ENCODE results near the gene RASL10A. TPM values are rescaled to one million over a fixed set of nuclear protein-coding genes. Genes with fewer than 3 reads are reported as not detected.

Gene RASL10A
- total and polyA plus RNA-seq, 2 experiments from 2014 or later, result 0.20 TPM; not detected in 1

GRCh38 chr22:29325785-29326315 is 10.4 kb upstream of the RASL10A start:
- DNase-seq, result no peak
- Histone ChIP-seq H3F3A (ENCODE audit: insufficient read depth) (no peaks in the 10 kb centered on the region), H3K4me1 (ENCODE audit: insufficient read depth) (no peaks in the 10 kb centered on the region), H3K9me2 (ENCODE audit: insufficient read depth) (no peaks in the 10 kb centered on the region), H3K4me3 (no peak overlapping the region), H3K4me2 (ENCODE audit: unreplicated experiment) (no peak overlapping the region), H4K20me1 (ENCODE audit: insufficient read depth) (no peaks in the 10 kb centered on the region), H3K79me2 (ENCODE audit: insufficient read depth) (no peaks in the 10 kb centered on the region), H2AFZ (no peak overlapping the region), H3K27ac (no peak overlapping the region), H3K9ac (no peak overlapping the region), H3K9me3 (ENCODE audit: low read depth) (no peaks in the 10 kb centered on the region), H3K36me3 (ENCODE audit: low read depth) (no peaks in the 10 kb centered on the region; the same call in 1 of the 2 replicates), H3K27me3 (replicated peaks; ENCODE audit: insufficient read depth) (no peaks in the 10 kb centered on the region)
- TF ChIP-seq EZH2 (IDR thresholded peaks at IDR 0.05; ENCODE audit: insufficient read depth, poor library complexity, severe bottlenecking) (no peak), EZH2phosphoT487 (IDR thresholded peaks at IDR 0.05; ENCODE audit: insufficient read depth, low read depth) (no peak)
- in situ Hi-C loops (cut with MboI), result no loop called here
- WGBS, 2 experiments (ENCODE audit: low coverage in 1 of 2, low lambda C conversion rate in 2 of 2, missing lambda C conversion rate in 2 of 2), result 46 to 51% methylated on average over 9 of the region's 9 CpGs

- H2AFZ ChIP-seq, result no peak overlapping the region
- no peaks in the 10 kb centered on the region for H4K20me1 ChIP-seq (ENCODE audit: insufficient read depth)
- no peak overlapping the region for H3K4me3 ChIP-seq
- DNase-seq, result no peak
- H3K79me2 ChIP-seq (ENCODE audit: insufficient read depth), result no peaks in the 10 kb centered on the region
- no peak for TF ChIP-seq EZH2 (IDR thresholded peaks at IDR 0.05; ENCODE audit: insufficient read depth, poor library complexity, severe bottlenecking)
- TF ChIP-seq EZH2phosphoT487 (IDR thresholded peaks at IDR 0.05; ENCODE audit: insufficient read depth, low read depth), result no peak
- no peak overlapping the region for H3K9ac ChIP-seq
- no peaks in the 10 kb centered on the region for H3K27me3 ChIP-seq (replicated peaks; ENCODE audit: insufficient read depth)
- H3K36me3 ChIP-seq (ENCODE audit: low read depth), result no peaks in the 10 kb centered on the region; the same call in 1 of the 2 replicates
- no peaks in the 10 kb centered on the region for H3K9me3 ChIP-seq (ENCODE audit: low read depth)
- H3K9me2 ChIP-seq (ENCODE audit: insufficient read depth), result no peaks in the 10 kb centered on the region
- H3K27ac ChIP-seq, result no peak overlapping the region
- WGBS, 2 experiments (ENCODE audit: low coverage in 1 of 2, low lambda C conversion rate in 2 of 2, missing lambda C conversion rate in 2 of 2), result 86 to 91% methylated on average over 8 of the region's 8 CpGs
- H3K4me1 ChIP-seq (ENCODE audit: insufficient read depth), result no peaks in the 10 kb centered on the region
- H3K4me2 ChIP-seq (ENCODE audit: unreplicated experiment), result no peak overlapping the region
- H3F3A ChIP-seq (ENCODE audit: insufficient read depth), result no peaks in the 10 kb centered on the region
- in situ Hi-C loops (cut with MboI), result no loop called here
Observed at GRCh38 chr22:29325356-29325755, 9.9 kb upstream of the RASL10A start.

GRCh38 chr22:29323641-29324040 is 8.1 kb upstream of the RASL10A start:
- no peaks in the 10 kb centered on the region for H3F3A ChIP-seq (ENCODE audit: insufficient read depth)
- H3K4me3 ChIP-seq, result no peak overlapping the region
- in situ Hi-C loops (cut with MboI), result no loop called here
- no peaks in the 10 kb centered on the region for H4K20me1 ChIP-seq (ENCODE audit: insufficient read depth)
- no peaks in the 10 kb centered on the region for H3K9me2 ChIP-seq (ENCODE audit: insufficient read depth)
- H2AFZ ChIP-seq, result no peak overlapping the region
- H3K4me1 ChIP-seq (ENCODE audit: insufficient read depth), result no peaks in the 10 kb centered on the region
- no peaks in the 10 kb centered on the region for H3K9me3 ChIP-seq (ENCODE audit: low read depth)
- no peaks in the 10 kb centered on the region for H3K27me3 ChIP-seq (replicated peaks; ENCODE audit: insufficient read depth)
- H3K79me2 ChIP-seq (ENCODE audit: insufficient read depth), result no peaks in the 10 kb centered on the region
- no peaks in the 10 kb centered on the region; the same call in 1 of the 2 replicates for H3K36me3 ChIP-seq (ENCODE audit: low read depth)
- TF ChIP-seq EZH2 (IDR thresholded peaks at IDR 0.05; ENCODE audit: insufficient read depth, poor library complexity, severe bottlenecking), result no peak
- no peak for DNase-seq
- no peak overlapping the region for H3K9ac ChIP-seq
- H3K27ac ChIP-seq, result no peak overlapping the region
- no peak overlapping the region for H3K4me2 ChIP-seq (ENCODE audit: unreplicated experiment)

- Histone ChIP-seq H3K27me3 (replicated peaks; ENCODE audit: insufficient read depth) (peaks cover 9% of the 10 kb centered on the region; the same call in 1 of the 2 replicates), H3K9ac (no peak overlapping the region), H3K36me3 (ENCODE audit: low read depth) (no peaks in the 10 kb centered on the region), H3K4me1 (ENCODE audit: insufficient read depth) (no peaks in the 10 kb centered on the region), H2AFZ (no peak overlapping the region), H3F3A (ENCODE audit: insufficient read depth) (no peaks in the 10 kb centered on the region), H3K9me3 (ENCODE audit: low read depth) (no peaks in the 10 kb centered on the region), H4K20me1 (ENCODE audit: insufficient read depth) (no peaks in the 10 kb centered on the region), H3K9me2 (ENCODE audit: insufficient read depth) (no peaks in the 10 kb centered on the region), H3K4me3 (no peak overlapping the region), H3K4me2 (ENCODE audit: unreplicated experiment) (no peak overlapping the region), H3K79me2 (ENCODE audit: insufficient read depth) (no peaks in the 10 kb centered on the region), H3K27ac (no peak overlapping the region)
- TF ChIP-seq EZH2phosphoT487 (IDR thresholded peaks at IDR 0.05; ENCODE audit: insufficient read depth, low read depth) (no peak), EZH2 (IDR thresholded peaks at IDR 0.05; ENCODE audit: insufficient read depth, poor library complexity, severe bottlenecking) (no peak)
- in situ Hi-C loops (cut with MboI), result no loop called here
- DNase-seq, result no peak
- WGBS, 2 experiments (ENCODE audit: low coverage in 1 of 2, low lambda C conversion rate in 2 of 2, missing lambda C conversion rate in 2 of 2), result 93 to 100% methylated on average over 1 of the region's 1 CpG
Observed at GRCh38 chr22:29320546-29320945, 5.0 kb upstream of the RASL10A start.

- TF ChIP-seq EZH2 (IDR thresholded peaks at IDR 0.05; ENCODE audit: insufficient read depth, poor library complexity, severe bottlenecking) (no peak), EZH2phosphoT487 (IDR thresholded peaks at IDR 0.05; ENCODE audit: insufficient read depth, low read depth) (no peak)
- Histone ChIP-seq H3F3A (ENCODE audit: insufficient read depth) (no peaks in the 10 kb centered on the region; the same call in 1 of the 2 replicates), H4K20me1 (ENCODE audit: insufficient read depth) (no peaks in the 10 kb centered on the region), H3K4me2 (ENCODE audit: unreplicated experiment) (no peak overlapping the region), H3K27ac (no peak overlapping the region), H3K9me2 (ENCODE audit: insufficient read depth) (no peaks in the 10 kb centered on the region), H3K36me3 (ENCODE audit: low read depth) (no peaks in the 10 kb centered on the region), H3K4me3 (no peak overlapping the region), H2AFZ (no peak overlapping the region), H3K9me3 (ENCODE audit: low read depth) (no peaks in the 10 kb centered on the region), H3K27me3 (replicated peaks; ENCODE audit: insufficient read depth) (peaks cover 17% of the 10 kb centered on the region), H3K4me1 (ENCODE audit: insufficient read depth) (no peaks in the 10 kb centered on the region), H3K79me2 (ENCODE audit: insufficient read depth) (no peaks in the 10 kb centered on the region), H3K9ac (no peak overlapping the region)
- in situ Hi-C loops (cut with MboI), result no loop called here
- no peak for DNase-seq
- WGBS, 2 experiments (ENCODE audit: low coverage in 1 of 2, low lambda C conversion rate in 2 of 2, missing lambda C conversion rate in 2 of 2), result 82 to 85% methylated on average over 2 of the region's 2 CpGs
Observed at GRCh38 chr22:29319072-29319471, 3.6 kb upstream of the RASL10A start.

Data from GM23248 (cell line).